GM23338 (cell line): Measurements from ENCODE around the gene CYP2A7. TPM values are rescaled to one million over a fixed set of nuclear protein-coding genes. Genes with fewer than 3 reads are reported as not detected.
"Not testable (repeated sequence)": the region's sequence is repeated elsewhere in the genome, so short reads cannot be mapped to it uniquely, and the experiment has no call there.

Source experiments
- ATAC-seq: fragments of 200-7000 bp; cut with Tn5 transposase; 3 replicates; pipeline ENCODE4 v1.9.1; 2020
- DNase-seq: peaks from one replicate; pipeline ENCODE4 v3.0.0-alpha.2; 2015; ENCODE audit warnings: low spot score
- H2AFZ ChIP-seq: fragments of 200-600 bp; sonication (generic); 2 replicates; pipeline ENCODE4 v1.8.0; 2016; ENCODE audit warnings: antibody characterized with exemption, mild to moderate bottlenecking, moderate library complexity
- H3F3A ChIP-seq: fragments of 200-600 bp; sonication (generic); replicated peaks from 2 replicates; pipeline ENCODE4 v1.8.0; 2017; ENCODE audit warnings: antibody characterized with exemption, mixed run types, low read depth
- H3K27ac ChIP-seq: fragments of 200-600 bp; sonication (generic); 2 replicates; pipeline ENCODE4 v1.6.1; 2016; ENCODE audit warnings: low read depth
- H3K27me3 ChIP-seq: fragments of 200-600 bp; sonication (generic); 2 replicates; pipeline ENCODE4 v1.8.0; 2016; ENCODE audit warnings: mild to moderate bottlenecking, mixed run types, moderate library complexity; ENCODE audit not compliant: insufficient read depth
- H3K36me3 ChIP-seq: fragments of 200-600 bp; sonication (generic); 2 replicates; pipeline ENCODE4 v1.8.0; 2016; ENCODE audit warnings: mild to moderate bottlenecking; ENCODE audit not compliant: insufficient read depth
- H3K4me1 ChIP-seq: fragments of 200-600 bp; sonication (generic); 2 replicates; pipeline ENCODE4 v1.8.0; 2016; ENCODE audit warnings: mild to moderate bottlenecking, moderate library complexity; ENCODE audit not compliant: insufficient read depth
- H3K4me2 ChIP-seq: fragments of 200-600 bp; sonication (generic); 2 replicates; pipeline ENCODE4 v1.7.1; 2017; ENCODE audit warnings: mixed run types
- H3K4me3 ChIP-seq: fragments of 200-600 bp; sonication (generic); 2 replicates; pipeline ENCODE4 v1.6.1; 2016; ENCODE audit warnings: mixed run types
- H3K79me2 ChIP-seq: fragments of 200-600 bp; sonication (generic); replicated peaks from 2 replicates; pipeline ENCODE4 v1.8.0; 2017; ENCODE audit warnings: mild to moderate bottlenecking; ENCODE audit not compliant: insufficient read depth
- H3K9me2 ChIP-seq: fragments of 200-600 bp; sonication (generic); 2 replicates; pipeline ENCODE4 v1.8.0; 2017; ENCODE audit not compliant: insufficient read depth
- H4K20me1 ChIP-seq: fragments of 200-600 bp; sonication (generic); replicated peaks from 2 replicates; pipeline ENCODE4 v1.8.0; 2017; ENCODE audit warnings: mild to moderate bottlenecking; ENCODE audit not compliant: insufficient read depth
- H3K27ac Mint-ChIP-seq: 2 replicates; pipeline ENCODE4 v1.8.0; 2020; ENCODE audit warnings: inconsistent platforms, mild to moderate bottlenecking, moderate library complexity, mixed read lengths
- H3K27me3 Mint-ChIP-seq: 3 replicates; pipeline ENCODE4 v1.8.0; 2022; ENCODE audit warnings: low read depth, mild to moderate bottlenecking, moderate library complexity, mixed read lengths, inconsistent platforms; ENCODE audit not compliant: insufficient read depth, poor library complexity
- H3K36me3 Mint-ChIP-seq: 3 replicates; pipeline ENCODE4 v1.8.0; 2021; ENCODE audit warnings: low read depth, mild to moderate bottlenecking, inconsistent platforms, moderate library complexity, mixed read lengths
- H3K4me1 Mint-ChIP-seq: 3 replicates; pipeline ENCODE4 v1.8.0; 2020; ENCODE audit warnings: mild to moderate bottlenecking, inconsistent platforms, mixed read lengths
- H3K4me3 Mint-ChIP-seq: 3 replicates; pipeline ENCODE4 v1.8.0; 2021; ENCODE audit warnings: moderate library complexity, mild to moderate bottlenecking, inconsistent platforms, mixed read lengths
- H3K9me3 Mint-ChIP-seq: 3 replicates; pipeline ENCODE4 v1.8.0; 2020; ENCODE audit warnings: moderate library complexity, mild to moderate bottlenecking, inconsistent platforms, mixed read lengths
- CREB1 ChIP-seq: fragments of 250-450 bp; sonication (Bioruptor Pico); IDR thresholded peaks from 2 replicates; pipeline ENCODE4 v1.5.0; 2020; ENCODE audit warnings: low read depth, mild to moderate bottlenecking, moderate library complexity
- EZH2 ChIP-seq: fragments of 200-600 bp; sonication (generic); IDR thresholded peaks from one replicate; pipeline ENCODE4 v1.8.0; 2017; ENCODE audit warnings: antibody characterized with exemption, mild to moderate bottlenecking, low read depth; ENCODE audit not compliant: unreplicated experiment
- JUNB ChIP-seq: IDR thresholded peaks from one replicate; pipeline ENCODE4 v1.6.1; 2016; ENCODE audit warnings: antibody characterized with exemption; ENCODE audit not compliant: unreplicated experiment
- NANOG ChIP-seq: IDR thresholded peaks from 2 replicates; pipeline ENCODE4 v1.6.1; 2016; ENCODE audit warnings: antibody characterized with exemption, borderline replicate concordance
- STAT1 ChIP-seq: IDR thresholded peaks from one replicate; pipeline ENCODE4 v1.6.1; 2016; ENCODE audit warnings: antibody characterized with exemption; ENCODE audit not compliant: unreplicated experiment
- ZNF114 ChIP-seq: fragments of 250-450 bp; sonication (Bioruptor Pico); IDR thresholded peaks from 2 replicates; pipeline ENCODE4 v1.5.0; 2020; ENCODE audit warnings: mild to moderate bottlenecking, moderate library complexity
- ZNF462 ChIP-seq: fragments of 250-450 bp; sonication (Bioruptor Pico); IDR thresholded peaks from 2 replicates; pipeline ENCODE4 v1.5.0; 2020; ENCODE audit warnings: mild to moderate bottlenecking, moderate library complexity
- polyA plus RNA-seq: library from polyadenylated mRNA; unstranded; fragments of >200 nt; fragmentation: Nextera tagmentation; extraction: Ambion mirVana; gene quantifications from 2 replicates; pipeline ENCODE4 v1.2.1, GENCODE V29; 2016
- total RNA-seq: library from RNA; depleted of rRNA; stranded (reverse); fragments of >200 nt; shearing (Covaris generic); gene quantifications from 2 replicates; pipeline ENCODE4 v1.2.3, GENCODE V29; 2014
- TF ChIP-seq, protein P1 (sequence below): IDR thresholded peaks from 2 replicates; pipeline ENCODE4 v1.6.1; 2016; ENCODE audit warnings: antibody characterized with exemption
- TF ChIP-seq, protein P2 (sequence below), 2 experiments: fragments of 200-600 bp in 1 of 2; sonication (generic) in 1 of 2; conservative IDR thresholded peaks; 2 replicates each; pipeline versions ENCODE4 v1.5.1 to v1.6.1; 2016 to 2017; ENCODE audit warnings: antibody characterized with exemption in 2 of 2, low read depth in 2 of 2, mild to moderate bottlenecking in 2 of 2, moderate library complexity in 1 of 2
- TF ChIP-seq, protein P3 (sequence below): IDR thresholded peaks from one replicate; pipeline ENCODE4 v1.6.1; 2018; ENCODE audit warnings: antibody characterized with exemption; ENCODE audit not compliant: unreplicated experiment

CYP2A7 gene
- total and polyA plus RNA-seq, 2 experiments from 2014 or later: not detected

DNA sequence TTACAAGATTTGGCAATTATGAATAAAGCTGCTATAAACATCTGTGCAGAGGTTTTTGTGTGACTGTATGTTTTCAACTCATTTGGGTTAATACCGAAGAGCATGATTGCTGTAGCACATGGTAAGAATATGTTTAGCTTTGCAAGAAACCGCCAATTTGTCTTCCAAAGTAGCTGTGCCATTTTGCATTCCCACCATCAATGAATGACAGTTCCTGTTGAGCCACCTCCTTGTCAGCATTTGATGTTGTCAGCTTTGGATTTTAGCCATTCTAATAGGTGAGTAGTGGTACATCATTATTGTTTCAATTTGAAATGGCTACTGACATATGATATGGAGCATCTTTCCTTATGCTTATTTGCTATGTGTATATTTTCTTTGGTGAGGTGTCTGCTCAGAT is 8.2 kb downstream of the CYP2A7 start:
- H3K4me1 Mint-ChIP-seq, H2AFZ ChIP-seq, ATAC-seq, H3F3A ChIP-seq, H3K79me2 ChIP-seq, H3K4me1 ChIP-seq, H3K36me3 Mint-ChIP-seq, H3K27ac Mint-ChIP-seq, H3K4me3 Mint-ChIP-seq, H4K20me1 ChIP-seq, DNase-seq, H3K9me3 Mint-ChIP-seq, H3K4me2 ChIP-seq, H3K36me3 ChIP-seq, H3K9me2 ChIP-seq, H3K27ac ChIP-seq, H3K4me3 ChIP-seq, H3K27me3 ChIP-seq: not testable (repeated sequence)
- peaks cover 17% of the 10 kb centered on the region for H3K27me3 Mint-ChIP-seq

DNA sequence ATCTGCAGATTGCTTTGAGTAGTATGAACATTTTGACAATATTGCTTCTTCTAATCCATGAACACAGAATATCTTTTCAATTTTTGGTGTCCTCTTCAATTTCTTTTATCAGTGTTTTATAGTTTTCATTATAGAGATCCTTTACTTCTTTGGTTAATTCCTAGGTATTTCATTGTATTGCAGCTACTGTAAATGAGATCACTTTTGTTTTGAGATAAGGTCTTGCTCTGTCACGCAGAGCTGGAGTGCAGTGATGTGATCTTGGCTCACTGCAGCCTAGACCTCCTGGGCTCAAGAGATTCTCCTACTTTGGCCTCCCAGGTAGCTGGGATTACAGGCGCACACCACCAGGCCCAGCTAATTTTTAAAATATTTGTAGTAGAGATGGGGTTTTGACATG is 9.8 kb downstream of the CYP2A7 start:
- H2AFZ ChIP-seq: no peak overlapping the region
- no peaks in the 10 kb centered on the region for H3K79me2 ChIP-seq
- H3K36me3 ChIP-seq: no peaks in the 10 kb centered on the region
- H3F3A ChIP-seq: no peaks in the 10 kb centered on the region
- ATAC-seq (no peak), DNase-seq (no peak)
- no peak overlapping the region for H3K4me3 ChIP-seq
- H3K4me1 ChIP-seq: no peaks in the 10 kb centered on the region
- no peak overlapping the region for H3K4me2 ChIP-seq
- H3K36me3 Mint-ChIP-seq: no peaks in the 10 kb centered on the region
- no peaks in the 10 kb centered on the region for H4K20me1 ChIP-seq
- H3K9me3 Mint-ChIP-seq: peaks cover 5% of the 10 kb centered on the region; the same call in 2 of the 3 replicates
- H3K27ac Mint-ChIP-seq: no peak overlapping the region
- H3K27me3 Mint-ChIP-seq: peaks cover 15% of the 10 kb centered on the region
- H3K27me3 ChIP-seq: no peaks in the 10 kb centered on the region
- peaks cover 4% of the 10 kb centered on the region; the same call in 1 of the 3 replicates for H3K4me1 Mint-ChIP-seq
- no peak overlapping the region for H3K27ac ChIP-seq
- no peak overlapping the region for H3K4me3 Mint-ChIP-seq
- no peaks in the 10 kb centered on the region for H3K9me2 ChIP-seq
- TF ChIP-seq NANOG (no peak), JUNB (no peak), ZNF114 (CRISPR knock-in tag) (no peak), STAT1 (no peak), ZNF462 (CRISPR knock-in tag) (no peak), EZH2 (no peak), CREB1 (CRISPR knock-in tag) (no peak)
- TF ChIP-seq, protein P1, sequence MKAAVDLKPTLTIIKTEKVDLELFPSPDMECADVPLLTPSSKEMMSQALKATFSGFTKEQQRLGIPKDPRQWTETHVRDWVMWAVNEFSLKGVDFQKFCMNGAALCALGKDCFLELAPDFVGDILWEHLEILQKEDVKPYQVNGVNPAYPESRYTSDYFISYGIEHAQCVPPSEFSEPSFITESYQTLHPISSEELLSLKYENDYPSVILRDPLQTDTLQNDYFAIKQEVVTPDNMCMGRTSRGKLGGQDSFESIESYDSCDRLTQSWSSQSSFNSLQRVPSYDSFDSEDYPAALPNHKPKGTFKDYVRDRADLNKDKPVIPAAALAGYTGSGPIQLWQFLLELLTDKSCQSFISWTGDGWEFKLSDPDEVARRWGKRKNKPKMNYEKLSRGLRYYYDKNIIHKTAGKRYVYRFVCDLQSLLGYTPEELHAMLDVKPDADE: no peak
- TF ChIP-seq, protein P2, sequence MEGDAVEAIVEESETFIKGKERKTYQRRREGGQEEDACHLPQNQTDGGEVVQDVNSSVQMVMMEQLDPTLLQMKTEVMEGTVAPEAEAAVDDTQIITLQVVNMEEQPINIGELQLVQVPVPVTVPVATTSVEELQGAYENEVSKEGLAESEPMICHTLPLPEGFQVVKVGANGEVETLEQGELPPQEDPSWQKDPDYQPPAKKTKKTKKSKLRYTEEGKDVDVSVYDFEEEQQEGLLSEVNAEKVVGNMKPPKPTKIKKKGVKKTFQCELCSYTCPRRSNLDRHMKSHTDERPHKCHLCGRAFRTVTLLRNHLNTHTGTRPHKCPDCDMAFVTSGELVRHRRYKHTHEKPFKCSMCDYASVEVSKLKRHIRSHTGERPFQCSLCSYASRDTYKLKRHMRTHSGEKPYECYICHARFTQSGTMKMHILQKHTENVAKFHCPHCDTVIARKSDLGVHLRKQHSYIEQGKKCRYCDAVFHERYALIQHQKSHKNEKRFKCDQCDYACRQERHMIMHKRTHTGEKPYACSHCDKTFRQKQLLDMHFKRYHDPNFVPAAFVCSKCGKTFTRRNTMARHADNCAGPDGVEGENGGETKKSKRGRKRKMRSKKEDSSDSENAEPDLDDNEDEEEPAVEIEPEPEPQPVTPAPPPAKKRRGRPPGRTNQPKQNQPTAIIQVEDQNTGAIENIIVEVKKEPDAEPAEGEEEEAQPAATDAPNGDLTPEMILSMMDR (conservative IDR thresholded peaks at IDR 0.05; ENCODE audit: low read depth in 2 of 2): no peak
- TF ChIP-seq, protein P3, sequence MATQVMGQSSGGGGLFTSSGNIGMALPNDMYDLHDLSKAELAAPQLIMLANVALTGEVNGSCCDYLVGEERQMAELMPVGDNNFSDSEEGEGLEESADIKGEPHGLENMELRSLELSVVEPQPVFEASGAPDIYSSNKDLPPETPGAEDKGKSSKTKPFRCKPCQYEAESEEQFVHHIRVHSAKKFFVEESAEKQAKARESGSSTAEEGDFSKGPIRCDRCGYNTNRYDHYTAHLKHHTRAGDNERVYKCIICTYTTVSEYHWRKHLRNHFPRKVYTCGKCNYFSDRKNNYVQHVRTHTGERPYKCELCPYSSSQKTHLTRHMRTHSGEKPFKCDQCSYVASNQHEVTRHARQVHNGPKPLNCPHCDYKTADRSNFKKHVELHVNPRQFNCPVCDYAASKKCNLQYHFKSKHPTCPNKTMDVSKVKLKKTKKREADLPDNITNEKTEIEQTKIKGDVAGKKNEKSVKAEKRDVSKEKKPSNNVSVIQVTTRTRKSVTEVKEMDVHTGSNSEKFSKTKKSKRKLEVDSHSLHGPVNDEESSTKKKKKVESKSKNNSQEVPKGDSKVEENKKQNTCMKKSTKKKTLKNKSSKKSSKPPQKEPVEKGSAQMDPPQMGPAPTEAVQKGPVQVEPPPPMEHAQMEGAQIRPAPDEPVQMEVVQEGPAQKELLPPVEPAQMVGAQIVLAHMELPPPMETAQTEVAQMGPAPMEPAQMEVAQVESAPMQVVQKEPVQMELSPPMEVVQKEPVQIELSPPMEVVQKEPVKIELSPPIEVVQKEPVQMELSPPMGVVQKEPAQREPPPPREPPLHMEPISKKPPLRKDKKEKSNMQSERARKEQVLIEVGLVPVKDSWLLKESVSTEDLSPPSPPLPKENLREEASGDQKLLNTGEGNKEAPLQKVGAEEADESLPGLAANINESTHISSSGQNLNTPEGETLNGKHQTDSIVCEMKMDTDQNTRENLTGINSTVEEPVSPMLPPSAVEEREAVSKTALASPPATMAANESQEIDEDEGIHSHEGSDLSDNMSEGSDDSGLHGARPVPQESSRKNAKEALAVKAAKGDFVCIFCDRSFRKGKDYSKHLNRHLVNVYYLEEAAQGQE: no peak
